ENCODE results near the gene TTC7B. TPM values are rescaled to one million over a fixed set of nuclear protein-coding genes. Genes with fewer than 3 reads are reported as not detected.

Gene TTC7B
- total and polyA plus RNA-seq, 2 donors (not counting 1 experiment from before 2014, with no cell fraction given) = 18.8 to 37.5 TPM

DNA sequence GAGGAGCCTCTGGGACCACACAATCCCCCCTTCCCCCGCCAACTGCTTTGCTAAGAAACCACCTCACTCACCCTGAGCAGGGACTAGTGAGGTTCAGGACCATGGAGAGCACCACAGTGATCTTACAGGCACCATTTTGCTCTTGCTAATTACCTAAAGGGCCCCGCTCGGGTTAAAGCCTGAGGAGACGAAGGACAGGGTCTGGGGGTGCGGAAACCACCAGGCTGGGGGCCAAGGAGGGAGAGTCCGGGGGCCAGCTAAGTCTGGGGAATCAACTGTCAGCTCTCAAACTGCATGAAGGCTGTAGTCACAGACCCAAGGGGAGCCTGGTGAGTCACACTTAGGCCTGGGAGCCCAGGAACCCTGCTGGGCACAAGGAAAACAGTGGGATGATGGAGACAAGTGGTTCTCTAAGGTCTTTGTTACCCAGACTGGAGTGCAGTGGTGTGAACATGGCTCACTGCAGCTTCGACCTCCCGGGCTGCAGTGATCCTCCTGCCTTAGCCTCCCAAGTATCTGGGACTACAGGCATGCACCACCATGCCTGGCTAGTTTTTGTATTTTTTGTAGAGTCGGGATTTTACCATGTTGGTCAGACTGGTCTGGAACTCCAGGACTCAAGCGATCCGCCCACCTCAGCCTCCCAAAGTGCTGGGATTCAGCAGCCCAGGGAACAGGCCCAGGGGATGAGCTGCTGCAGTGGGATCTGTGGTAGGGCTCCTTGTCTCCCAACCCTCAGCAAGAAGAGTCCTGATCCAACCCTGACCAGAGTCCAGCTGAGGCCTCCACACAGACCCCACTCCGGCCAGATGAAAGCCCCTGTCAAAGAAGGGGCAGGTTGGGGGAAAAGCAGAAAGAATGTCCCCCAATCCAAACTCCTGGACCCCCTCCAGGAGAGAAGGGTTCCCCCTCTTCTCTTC lies 320.6 kb downstream of the TTC7B start:
- Histone ChIP-seq H2AFZ (ENCODE audit: low read length) (no peak overlapping the region), H3K79me2 (ENCODE audit: control insufficient read depth, insufficient read depth, low read length) (no peaks in the 10 kb centered on the region), H3K4me1 (ENCODE audit: control insufficient read depth, extremely low read depth, insufficient read depth, low read length) (peaks cover 2% of the 10 kb centered on the region), H3K36me3 (ENCODE audit: control insufficient read depth, insufficient read depth, low read length) (no peaks in the 10 kb centered on the region), H3K9ac (ENCODE audit: insufficient read depth, low read length) (no peak overlapping the region), H3K27ac (ENCODE audit: insufficient read depth, low read length) (no peak overlapping the region), H3K4me3 (replicated peaks in 1 of 4; ENCODE audit: control extremely low read depth in 1 of 4, insufficient read depth in 1 of 4, low read depth in 3 of 4, low read length in 4 of 4) (no peak overlapping the region), H4K20me1 (ENCODE audit: control insufficient read depth, extremely low read depth, insufficient read depth, low read length) (no peaks in the 10 kb centered on the region), H3K9me3 (ENCODE audit: control insufficient read depth, insufficient read depth, low read depth, low read length) (no peaks in the 10 kb centered on the region), H3K4me2 (ENCODE audit: extremely low read depth, insufficient read depth, low read length) (no peak overlapping the region), H3K27me3 (ENCODE audit: control insufficient read depth, insufficient read depth, low read length) (no peaks in the 10 kb centered on the region)
- DNase-seq (ENCODE audit: low read depth in 2 of 2) = peak; percentile 64 to 75
- TF ChIP-seq EZH2 (IDR thresholded peaks at IDR 0.05; ENCODE audit: low read length, missing control alignments) = no peak
- TF ChIP-seq, protein P1, sequence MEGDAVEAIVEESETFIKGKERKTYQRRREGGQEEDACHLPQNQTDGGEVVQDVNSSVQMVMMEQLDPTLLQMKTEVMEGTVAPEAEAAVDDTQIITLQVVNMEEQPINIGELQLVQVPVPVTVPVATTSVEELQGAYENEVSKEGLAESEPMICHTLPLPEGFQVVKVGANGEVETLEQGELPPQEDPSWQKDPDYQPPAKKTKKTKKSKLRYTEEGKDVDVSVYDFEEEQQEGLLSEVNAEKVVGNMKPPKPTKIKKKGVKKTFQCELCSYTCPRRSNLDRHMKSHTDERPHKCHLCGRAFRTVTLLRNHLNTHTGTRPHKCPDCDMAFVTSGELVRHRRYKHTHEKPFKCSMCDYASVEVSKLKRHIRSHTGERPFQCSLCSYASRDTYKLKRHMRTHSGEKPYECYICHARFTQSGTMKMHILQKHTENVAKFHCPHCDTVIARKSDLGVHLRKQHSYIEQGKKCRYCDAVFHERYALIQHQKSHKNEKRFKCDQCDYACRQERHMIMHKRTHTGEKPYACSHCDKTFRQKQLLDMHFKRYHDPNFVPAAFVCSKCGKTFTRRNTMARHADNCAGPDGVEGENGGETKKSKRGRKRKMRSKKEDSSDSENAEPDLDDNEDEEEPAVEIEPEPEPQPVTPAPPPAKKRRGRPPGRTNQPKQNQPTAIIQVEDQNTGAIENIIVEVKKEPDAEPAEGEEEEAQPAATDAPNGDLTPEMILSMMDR (conservative IDR thresholded peaks at IDR 0.05 in 1 of 2, IDR thresholded peaks at IDR 0.05 in 1 of 2; ENCODE audit: low read depth in 1 of 2, low read length in 2 of 2) = no peak

DNA sequence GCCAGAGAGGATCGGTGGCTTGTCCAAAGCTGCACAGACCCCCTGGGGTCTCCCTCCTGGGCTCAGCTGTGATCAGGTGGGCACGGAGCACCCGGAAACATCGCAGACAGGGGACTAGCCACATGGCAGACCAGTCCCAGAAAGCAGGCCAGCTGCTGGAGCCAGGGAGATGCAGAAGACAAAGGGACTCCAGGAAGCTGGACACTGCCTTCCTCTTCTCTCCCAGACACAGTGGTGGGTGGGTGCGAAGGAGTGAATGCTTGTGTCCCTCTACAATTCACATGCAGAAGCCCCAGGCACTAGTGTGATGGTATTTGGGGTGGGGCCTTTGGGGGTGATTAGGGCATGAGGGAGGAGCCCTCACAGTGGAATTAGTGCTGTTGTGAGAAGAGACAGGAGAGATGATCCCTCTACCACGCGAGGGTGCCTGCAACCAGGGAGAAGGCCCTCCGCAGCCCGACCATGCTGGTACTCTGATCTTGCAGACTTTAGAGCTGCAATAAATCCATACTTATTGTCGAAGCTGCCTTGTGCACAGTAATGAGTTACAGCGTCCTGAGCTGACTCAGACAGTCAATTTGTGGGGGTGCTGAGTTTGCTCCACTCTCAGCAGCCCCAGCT lies 324.2 kb downstream of the TTC7B start:
- no peak overlapping the region for H3K4me2 ChIP-seq (ENCODE audit: extremely low read depth, insufficient read depth, low read length)
- no peaks in the 10 kb centered on the region for H3K27me3 ChIP-seq (ENCODE audit: control insufficient read depth, insufficient read depth, low read length)
- H3K9me3 ChIP-seq (ENCODE audit: control insufficient read depth, insufficient read depth, low read depth, low read length) = no peaks in the 10 kb centered on the region
- no peaks in the 10 kb centered on the region for H3K79me2 ChIP-seq (ENCODE audit: control insufficient read depth, insufficient read depth, low read length)
- no peak overlapping the region for H3K9ac ChIP-seq (ENCODE audit: insufficient read depth, low read length)
- no peak for TF ChIP-seq EZH2 (IDR thresholded peaks at IDR 0.05; ENCODE audit: low read length, missing control alignments)
- TF ChIP-seq, protein P1 (conservative IDR thresholded peaks at IDR 0.05 in 1 of 2, IDR thresholded peaks at IDR 0.05 in 1 of 2; ENCODE audit: low read depth in 1 of 2, low read length in 2 of 2) = no peak
- no peak overlapping the region for H2AFZ ChIP-seq (ENCODE audit: low read length)
- H3K4me1 ChIP-seq (ENCODE audit: control insufficient read depth, extremely low read depth, insufficient read depth, low read length) = peaks cover 2% of the 10 kb centered on the region
- H3K27ac ChIP-seq (ENCODE audit: insufficient read depth, low read length) = no peak overlapping the region
- no peaks in the 10 kb centered on the region for H3K36me3 ChIP-seq (ENCODE audit: control insufficient read depth, insufficient read depth, low read length)
- H4K20me1 ChIP-seq (ENCODE audit: control insufficient read depth, extremely low read depth, insufficient read depth, low read length) = no peaks in the 10 kb centered on the region
- no peak overlapping the region for H3K4me3 ChIP-seq (replicated peaks in 1 of 4; ENCODE audit: control extremely low read depth in 1 of 4, insufficient read depth in 1 of 4, low read depth in 3 of 4, low read length in 4 of 4)
- peak in 1 of 2 donors; percentile 29 for DNase-seq (ENCODE audit: low read depth in 2 of 2)

DNA sequence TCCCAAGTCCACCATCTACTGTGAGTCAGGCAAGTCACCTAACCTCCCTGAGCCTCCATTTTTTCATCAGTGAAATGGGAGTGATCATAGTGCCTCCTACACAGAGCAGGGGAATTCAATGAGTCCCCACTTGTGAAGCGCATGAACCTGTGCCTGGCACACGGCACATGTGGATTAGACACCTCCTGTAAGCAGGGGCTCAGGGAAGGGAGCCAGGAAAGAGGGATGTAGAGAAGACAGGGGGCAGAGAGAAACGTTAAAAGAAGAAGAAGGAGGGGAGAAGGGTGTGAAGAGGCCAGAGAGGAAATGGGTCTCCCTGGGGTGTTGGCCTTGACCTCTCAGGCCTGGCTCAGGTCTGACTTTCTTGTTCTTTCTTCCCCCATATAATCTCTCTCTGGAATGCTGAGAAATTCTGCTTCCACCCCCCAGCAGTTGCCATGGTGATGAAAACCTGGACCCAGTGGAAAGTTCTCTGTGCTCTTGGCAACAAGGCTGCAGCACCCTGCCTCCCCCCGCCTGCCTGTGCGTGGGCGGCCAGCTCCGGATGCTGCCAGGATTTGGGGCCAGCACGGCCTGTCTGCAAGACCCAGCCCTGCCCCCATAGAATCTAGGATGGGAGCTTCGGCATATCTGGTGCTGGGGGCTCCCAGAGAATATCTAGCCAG lies 324.9 kb downstream of the TTC7B start:
- no peak overlapping the region for H3K9ac ChIP-seq (ENCODE audit: insufficient read depth, low read length)
- no peak overlapping the region for H3K4me3 ChIP-seq (replicated peaks in 1 of 4; ENCODE audit: control extremely low read depth in 1 of 4, insufficient read depth in 1 of 4, low read depth in 3 of 4, low read length in 4 of 4)
- no peaks in the 10 kb centered on the region for H3K27me3 ChIP-seq (ENCODE audit: control insufficient read depth, insufficient read depth, low read length)
- no peaks in the 10 kb centered on the region for H3K9me3 ChIP-seq (ENCODE audit: control insufficient read depth, insufficient read depth, low read depth, low read length)
- peaks cover 2% of the 10 kb centered on the region for H3K4me1 ChIP-seq (ENCODE audit: control insufficient read depth, extremely low read depth, insufficient read depth, low read length)
- no peak overlapping the region for H3K27ac ChIP-seq (ENCODE audit: insufficient read depth, low read length)
- TF ChIP-seq, protein P1 (conservative IDR thresholded peaks at IDR 0.05 in 1 of 2, IDR thresholded peaks at IDR 0.05 in 1 of 2; ENCODE audit: low read depth in 1 of 2, low read length in 2 of 2) = no peak
- TF ChIP-seq EZH2 (IDR thresholded peaks at IDR 0.05; ENCODE audit: low read length, missing control alignments) = no peak
- no peak overlapping the region for H2AFZ ChIP-seq (ENCODE audit: low read length)
- no peaks in the 10 kb centered on the region for H3K79me2 ChIP-seq (ENCODE audit: control insufficient read depth, insufficient read depth, low read length)
- no peaks in the 10 kb centered on the region for H3K36me3 ChIP-seq (ENCODE audit: control insufficient read depth, insufficient read depth, low read length)
- H3K4me2 ChIP-seq (ENCODE audit: extremely low read depth, insufficient read depth, low read length) = no peak overlapping the region
- peak; percentile 20 to 89 for DNase-seq (ENCODE audit: low read depth in 2 of 2)
- H4K20me1 ChIP-seq (ENCODE audit: control insufficient read depth, extremely low read depth, insufficient read depth, low read length) = no peaks in the 10 kb centered on the region

Measured in fibroblast of lung (primary cell).